ENCODE measurements around the gene PTPRZ1. TPM values are rescaled to one million over a fixed set of nuclear protein-coding genes. Genes with fewer than 3 reads are reported as not detected.

Gene PTPRZ1
- total and polyA plus RNA-seq, 2 of the 8 experiments (the other 6 are each of a cell fraction or from before 2014, with no cell fraction given), result 112 to 135 TPM

GRCh38 chr7:121913947-121914675 lies 41.1 kb downstream of the PTPRZ1 start:
- Histone ChIP-seq H3K27me3 (replicated peaks in 1 of 4; ENCODE audit: control insufficient read depth in 3 of 4, extremely low read depth in 1 of 4, insufficient read depth in 3 of 4, low read length in 3 of 4) (no peaks in the 10 kb centered on the region), H3K23me2 (ENCODE audit: low read depth, low read length) (no peaks in the 10 kb centered on the region), H3K4ac (replicated peaks; ENCODE audit: insufficient read length, low read depth, low read length) (no peak overlapping the region), H3K9ac (replicated peaks in 1 of 4; ENCODE audit: extremely low read depth in 1 of 4, low read depth in 3 of 4, low read length in 3 of 4) (no peak overlapping the region), H3K14ac (ENCODE audit: insufficient read length) (no peak overlapping the region), H2BK120ac (replicated peaks; ENCODE audit: low read depth, low read length) (no peak overlapping the region), H3K9me3 (ENCODE audit: insufficient read depth in 2 of 2, low read depth in 1 of 2, low read length in 1 of 2) (no peaks in the 10 kb centered on the region), H4K8ac (ENCODE audit: extremely low read depth, insufficient read depth, low read length) (no peak overlapping the region), H3K4me2 (ENCODE audit: insufficient read depth in 1 of 2, low read depth in 2 of 2, low read length in 2 of 2) (no peak overlapping the region; a peak in 1 of 4 replicates), H3K27ac (ENCODE audit: low read depth, low read length) (no peak overlapping the region), H3K79me1 (ENCODE audit: low read depth, low read length) (no peaks in the 10 kb centered on the region), H4K5ac (ENCODE audit: insufficient read length, low read depth, low read length) (peak overlapping the region; percentile 29), H2AFZ (ENCODE audit: low read length) (no peak overlapping the region), H4K91ac (replicated peaks; ENCODE audit: insufficient read length, low read length) (no peak overlapping the region), H2BK20ac (ENCODE audit: low read length) (no peak overlapping the region), H3K56ac (replicated peaks; ENCODE audit: insufficient read length, low read depth, low read length) (no peak overlapping the region), H3K4me3 (ENCODE audit: extremely low read depth in 1 of 4, insufficient read depth in 2 of 4, low read depth in 3 of 4, low read length in 4 of 4) (no peak overlapping the region), H2BK5ac (ENCODE audit: low read depth, low read length) (no peak overlapping the region), H2BK12ac (ENCODE audit: low read depth, low read length) (no peak overlapping the region), H2BK15ac (ENCODE audit: low read length) (no peak overlapping the region), H3K79me2 (ENCODE audit: control insufficient read depth in 1 of 2, insufficient read depth in 2 of 2, low read length in 2 of 2) (peaks cover 0 to 87% of the 10 kb centered on the region in 2 experiments; a peak in 2 of 4 replicates), H3K23ac (ENCODE audit: insufficient read length) (no peak overlapping the region), H3K36me3 (ENCODE audit: control insufficient read depth in 2 of 4, insufficient read depth in 4 of 4, low read length in 3 of 4) (no peaks in the 10 kb centered on the region), H3K18ac (ENCODE audit: extremely low read depth, low read length) (no peak overlapping the region; the same call in 1 of the 2 replicates), H2AK5ac (ENCODE audit: low read depth, low read length) (no peak overlapping the region), H4K20me1 (replicated peaks in 1 of 2; ENCODE audit: control insufficient read depth in 1 of 2, insufficient read depth in 2 of 2, low read length in 2 of 2) (no peaks in the 10 kb centered on the region), H3K4me1 (replicated peaks in 1 of 4; ENCODE audit: control insufficient read depth in 3 of 4, insufficient read depth in 4 of 4, low read length in 3 of 4) (peaks cover 0 to 9% (median 5%) of the 10 kb centered on the region in 4 experiments; a peak in 3 of 7 replicates)
- ChIA-PET POLR2A (ENCODE audit: partially characterized antibody) (interaction anchor here (0.7 to 3.0 kb wide), 4 partner anchors 10 to 54 kb away, joined by 3 to 19 read pairs (median 4); no protein-coding TSS in a partner anchor), CTCF (ENCODE audit: partially characterized antibody) (interaction anchor here (0.6 to 1.3 kb wide), 5 partner anchors 18 to 486 kb away, joined by 3 to 4 read pairs (median 3); no protein-coding TSS in a partner anchor)
- FAIRE-seq, result no peak
- 86% methylated on average over 8 of the region's 8 CpGs; no CpG with 5 or more reads in 1 of the 2 experiments for WGBS, 2 experiments (ENCODE audit: extremely low coverage in 1 of 2, insufficient coverage in 1 of 2, insufficient read length in 1 of 2, insufficient replicate concordance in 2 of 2, low coverage in 1 of 2, low lambda C conversion rate in 2 of 2, missing lambda C conversion rate in 1 of 2)
- no peak for DNase-seq (ENCODE audit: low read depth in 1 of 2, low spot score in 2 of 2)
- no peak for TF ChIP-seq CEBPB (IDR thresholded peaks at IDR 0.05; ENCODE audit: low read depth, low read length)
- no peak for TF ChIP-seq SIX5 (IDR thresholded peaks at IDR 0.05; ENCODE audit: low read depth, low read length)
- TF ChIP-seq KDM1A (IDR thresholded peaks at IDR 0.05; ENCODE audit: borderline replicate concordance, low read length), result no peak
- no peak for TF ChIP-seq RAD21 (IDR thresholded peaks at IDR 0.05 in 1 of 2, conservative IDR thresholded peaks at IDR 0.05 in 1 of 2; ENCODE audit: low read depth in 2 of 2, low read length in 2 of 2)
- no peak for TF ChIP-seq CBX8 (IDR thresholded peaks at IDR 0.05; ENCODE audit: borderline replicate concordance, low read depth, low read length)
- TF ChIP-seq POU5F1 (IDR thresholded peaks at IDR 0.05; ENCODE audit: low read depth, low read length), result no peak

All from H1 (cell line).